ENCODE measurements around the gene STOML2.
"Not testable (repeated sequence)": the region's sequence is repeated elsewhere in the genome, so short reads cannot be mapped to it uniquely, and the experiment has no call there.

The STOML2 gene, protein sequence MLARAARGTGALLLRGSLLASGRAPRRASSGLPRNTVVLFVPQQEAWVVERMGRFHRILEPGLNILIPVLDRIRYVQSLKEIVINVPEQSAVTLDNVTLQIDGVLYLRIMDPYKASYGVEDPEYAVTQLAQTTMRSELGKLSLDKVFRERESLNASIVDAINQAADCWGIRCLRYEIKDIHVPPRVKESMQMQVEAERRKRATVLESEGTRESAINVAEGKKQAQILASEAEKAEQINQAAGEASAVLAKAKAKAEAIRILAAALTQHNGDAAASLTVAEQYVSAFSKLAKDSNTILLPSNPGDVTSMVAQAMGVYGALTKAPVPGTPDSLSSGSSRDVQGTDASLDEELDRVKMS

DNA sequence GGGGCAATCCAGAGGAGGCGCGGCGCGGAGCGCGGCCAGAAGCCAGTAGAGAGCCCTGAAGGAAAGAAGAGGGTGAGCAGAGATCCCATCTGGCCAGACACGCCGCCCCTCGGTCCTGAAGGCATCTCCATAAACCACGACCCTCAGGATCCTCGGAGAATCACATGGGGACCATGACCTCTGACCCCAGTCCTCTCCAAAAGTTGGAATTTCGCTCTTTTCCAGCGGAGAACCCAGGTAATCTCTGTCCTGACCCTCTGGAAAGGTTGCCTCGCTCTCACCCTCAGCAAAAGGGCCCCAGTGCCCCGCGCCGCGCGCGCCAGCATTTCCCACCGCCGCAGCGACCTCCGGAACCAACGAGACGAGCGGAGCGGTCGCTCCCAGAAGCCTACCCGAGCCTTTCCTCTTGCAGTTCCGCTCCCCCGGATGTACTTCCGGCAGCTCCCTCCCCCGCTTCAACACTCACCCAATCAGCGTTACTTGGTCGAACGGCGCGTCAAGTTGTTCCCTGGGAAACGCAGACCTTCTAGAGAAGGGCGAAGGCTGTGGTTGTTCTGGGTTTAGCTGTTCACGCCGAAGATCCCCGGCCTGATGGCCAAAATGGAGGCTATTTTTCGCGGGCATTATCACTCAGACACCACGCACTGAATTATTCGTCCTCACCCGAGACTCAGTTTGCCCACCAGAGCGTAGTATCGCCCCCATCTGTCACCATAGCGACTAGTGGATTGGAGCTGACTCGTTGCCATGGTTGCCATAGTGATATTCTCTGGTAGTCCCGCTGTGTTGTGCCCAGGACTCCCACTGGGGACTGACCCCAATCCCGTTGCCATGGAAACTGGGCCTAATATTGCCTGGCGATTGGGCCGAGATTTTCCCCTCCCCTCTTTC lies at the start of gene STOML2:
Gene STOML2, minus strand, starts transcription at position 363 of the 891 bp plus-strand sequence. Its CDS starts 37 bp downstream, at position 326.
- peak; percentile 99 for FAIRE-seq
- DNase-seq (ENCODE audit: extremely low spot score, insufficient read length, low read depth): peak; percentile 90

DNA sequence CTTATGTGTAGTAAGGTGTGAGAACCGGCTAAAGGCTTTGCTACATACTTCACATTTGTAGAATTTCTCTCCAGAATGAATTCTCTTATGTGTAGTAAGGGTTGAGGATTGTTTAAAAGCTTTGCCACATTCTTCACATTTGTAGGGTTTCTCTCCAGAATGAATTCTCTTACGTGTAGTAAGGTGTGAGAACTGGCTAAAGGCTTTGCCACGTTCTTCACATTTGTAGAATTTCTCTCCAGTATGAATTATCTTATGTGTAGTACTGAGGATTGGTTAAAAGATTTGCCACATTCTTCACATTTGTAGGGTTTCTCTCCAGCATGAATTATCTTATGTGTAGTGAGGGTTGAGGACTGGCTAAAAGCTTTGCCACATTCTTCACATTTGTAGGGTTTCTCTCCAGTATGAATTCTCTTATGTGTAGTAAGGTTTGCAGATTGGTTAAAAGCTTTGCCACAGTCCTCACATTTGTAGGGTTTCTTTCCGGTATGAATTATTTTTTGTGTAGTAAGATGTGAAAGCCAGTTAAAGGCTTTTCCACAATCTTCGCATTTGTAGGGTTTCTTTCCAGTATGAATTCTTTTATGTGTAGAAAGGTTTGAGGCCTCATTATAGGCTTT lies 45.1 kb upstream of the STOML2 start:
- FAIRE-seq; DNase-seq (ENCODE audit: extremely low spot score, insufficient read length, low read depth): not testable (repeated sequence)

DNA sequence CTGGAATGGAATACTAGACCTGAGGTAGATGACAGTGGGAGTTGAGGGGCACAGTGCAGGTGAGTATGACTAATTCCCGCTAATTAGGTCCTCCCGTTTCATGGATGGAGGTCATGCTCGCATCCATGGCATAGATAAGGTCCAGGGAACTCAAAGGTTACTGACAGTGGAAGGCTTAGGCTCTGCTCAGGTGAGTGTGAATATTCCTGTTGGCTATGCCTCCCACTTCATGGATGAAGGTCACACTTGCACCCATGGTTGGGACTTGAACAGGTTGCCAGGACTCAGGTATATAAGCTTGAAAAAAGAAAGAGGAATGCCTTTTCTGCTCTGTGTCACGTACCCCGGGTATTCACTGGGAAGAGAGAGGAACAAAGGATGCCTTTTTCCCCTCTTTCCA lies 39.1 kb upstream of the STOML2 start:
- FAIRE-seq (no peak), DNase-seq (ENCODE audit: extremely low spot score, insufficient read length, low read depth) (no peak)

DNA sequence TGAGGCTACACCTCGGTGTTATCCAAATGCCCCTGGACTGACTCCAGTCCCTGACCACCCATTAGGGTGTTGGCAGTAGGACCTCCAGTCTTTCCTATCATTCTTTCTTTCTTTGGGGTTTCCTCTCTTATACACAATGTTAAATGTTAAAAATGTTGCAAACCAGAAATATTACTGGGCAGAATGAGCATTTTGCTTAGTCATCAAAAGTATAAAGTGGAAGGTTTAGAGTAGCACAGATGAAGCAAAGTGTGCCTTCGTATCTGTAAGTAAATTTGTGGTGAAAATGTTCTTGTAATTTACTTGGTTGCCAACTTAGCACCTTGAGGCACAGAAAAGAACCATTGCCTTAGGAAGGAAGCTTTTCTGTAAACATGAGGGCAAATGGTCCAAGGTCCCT lies 37.2 kb upstream of the STOML2 start:
- FAIRE-seq (no peak), DNase-seq (ENCODE audit: extremely low spot score, insufficient read length, low read depth) (no peak)

DNA sequence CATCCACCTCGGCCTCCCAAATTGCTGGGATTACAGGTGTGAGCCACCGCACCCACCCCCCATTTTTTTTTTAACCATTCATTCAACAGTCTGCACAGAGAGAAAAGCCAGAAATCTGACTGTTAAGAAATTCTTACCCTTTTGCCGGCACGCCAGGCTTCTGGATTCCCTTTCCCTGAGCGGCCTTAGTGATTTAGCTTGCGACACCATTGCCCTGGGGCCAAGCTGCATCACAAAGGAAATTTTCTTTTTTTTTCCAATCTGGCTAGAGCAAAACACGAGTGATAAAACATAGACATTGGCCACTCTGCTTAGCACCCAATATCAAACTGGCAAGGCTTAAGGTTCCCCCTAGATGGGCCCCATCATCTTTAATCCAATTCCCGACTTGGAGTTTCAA lies 33.9 kb upstream of the STOML2 start:
- DNase-seq (ENCODE audit: extremely low spot score, insufficient read length, low read depth) (no peak), FAIRE-seq (no peak)

DNA sequence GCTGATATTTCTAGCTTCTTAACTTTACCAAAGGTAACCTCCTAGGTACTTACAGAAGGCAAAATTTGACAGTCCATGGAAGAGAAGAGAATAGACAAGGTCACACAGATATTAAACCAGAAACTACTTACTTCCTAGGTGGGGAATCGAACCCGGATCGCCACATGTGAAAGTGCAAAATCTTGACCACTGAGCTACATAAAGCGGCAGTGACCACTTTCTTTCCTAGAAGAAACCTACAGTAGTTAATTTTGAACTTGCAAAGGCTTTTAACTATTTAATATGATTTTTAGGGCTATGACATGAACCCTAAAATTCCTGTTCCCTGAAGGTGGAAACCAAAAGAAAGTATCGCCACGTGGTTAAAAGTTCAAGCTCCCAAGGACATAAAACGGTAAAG lies 33.1 kb upstream of the STOML2 start:
- FAIRE-seq (no peak), DNase-seq (ENCODE audit: extremely low spot score, insufficient read length, low read depth) (no peak)

DNA sequence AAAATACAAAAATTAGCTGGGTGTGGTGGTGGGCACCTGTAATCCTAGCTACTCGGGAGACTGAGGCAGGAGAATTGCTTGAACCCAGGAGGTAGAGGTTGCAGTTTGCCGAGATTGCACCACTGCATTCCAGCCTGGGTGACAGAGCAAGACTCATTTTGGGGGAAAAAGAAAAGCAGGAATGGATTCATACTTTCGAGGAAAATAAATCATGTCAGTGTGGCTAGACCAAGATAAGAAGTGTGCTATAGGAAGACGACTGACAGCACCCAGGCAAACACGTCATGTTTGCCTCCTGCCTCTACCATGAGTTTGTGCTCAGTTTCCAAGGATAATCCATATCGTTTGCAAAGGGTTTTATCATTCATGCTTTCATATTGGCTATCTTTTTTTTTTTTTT lies 32.0 kb upstream of the STOML2 start:
- no peak for FAIRE-seq
- no peak for DNase-seq (ENCODE audit: extremely low spot score, insufficient read length, low read depth)

DNA sequence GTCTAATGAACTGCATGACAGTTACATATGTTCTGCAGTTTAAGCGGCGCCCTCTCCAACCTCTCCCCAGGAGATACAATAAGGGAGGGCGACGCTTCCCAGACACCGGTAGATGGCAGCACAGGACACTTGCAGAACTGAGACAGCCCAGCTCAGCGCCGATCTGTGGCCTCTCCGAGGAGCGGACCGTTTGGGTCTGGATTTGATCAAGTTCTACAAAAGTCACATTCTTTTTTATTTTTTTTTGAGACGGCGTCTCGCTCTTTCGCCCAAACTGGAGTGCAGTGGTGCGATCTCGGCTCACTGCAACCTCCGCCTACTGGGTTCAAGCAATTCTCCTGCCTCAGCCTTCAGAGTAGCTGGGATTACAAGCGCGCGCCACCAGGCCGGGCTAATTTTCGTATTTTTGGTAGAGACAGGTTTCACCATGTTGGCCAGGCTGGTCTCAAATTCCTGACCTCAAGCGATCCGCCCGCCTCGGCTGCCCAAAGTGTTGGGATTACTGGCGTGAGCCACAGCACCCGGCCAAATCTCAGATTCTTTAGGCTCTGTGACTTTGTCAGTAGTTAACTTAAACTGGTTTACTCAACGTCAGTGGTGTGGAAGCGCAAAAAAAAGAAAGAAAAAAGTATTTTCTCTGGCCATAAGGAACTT lies 14.1 kb upstream of the STOML2 start:
- DNase-seq (ENCODE audit: extremely low spot score, insufficient read length, low read depth) (peak; percentile 71), FAIRE-seq (peak; percentile 90)

DNA sequence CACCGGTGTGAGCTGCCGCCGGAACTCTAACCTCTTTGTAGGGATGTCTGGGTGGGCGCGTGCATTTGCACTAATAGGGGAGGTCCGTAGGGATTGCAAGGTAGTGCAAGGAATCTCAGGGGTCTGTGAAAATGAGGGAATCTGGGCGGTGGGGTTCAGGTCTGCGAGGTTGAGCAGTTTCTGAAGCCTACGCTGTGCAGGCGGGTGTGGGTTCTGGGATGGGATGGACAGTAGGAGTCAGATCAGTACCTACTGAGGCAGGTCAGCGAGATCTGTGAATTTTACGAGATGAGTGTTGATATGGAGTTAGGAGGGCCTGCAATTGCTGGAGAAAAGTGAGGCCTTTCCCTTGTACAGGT lies 13.6 kb upstream of the STOML2 start:
- DNase-seq (ENCODE audit: extremely low spot score, insufficient read length, low read depth) (no peak), FAIRE-seq (no peak)

DNA sequence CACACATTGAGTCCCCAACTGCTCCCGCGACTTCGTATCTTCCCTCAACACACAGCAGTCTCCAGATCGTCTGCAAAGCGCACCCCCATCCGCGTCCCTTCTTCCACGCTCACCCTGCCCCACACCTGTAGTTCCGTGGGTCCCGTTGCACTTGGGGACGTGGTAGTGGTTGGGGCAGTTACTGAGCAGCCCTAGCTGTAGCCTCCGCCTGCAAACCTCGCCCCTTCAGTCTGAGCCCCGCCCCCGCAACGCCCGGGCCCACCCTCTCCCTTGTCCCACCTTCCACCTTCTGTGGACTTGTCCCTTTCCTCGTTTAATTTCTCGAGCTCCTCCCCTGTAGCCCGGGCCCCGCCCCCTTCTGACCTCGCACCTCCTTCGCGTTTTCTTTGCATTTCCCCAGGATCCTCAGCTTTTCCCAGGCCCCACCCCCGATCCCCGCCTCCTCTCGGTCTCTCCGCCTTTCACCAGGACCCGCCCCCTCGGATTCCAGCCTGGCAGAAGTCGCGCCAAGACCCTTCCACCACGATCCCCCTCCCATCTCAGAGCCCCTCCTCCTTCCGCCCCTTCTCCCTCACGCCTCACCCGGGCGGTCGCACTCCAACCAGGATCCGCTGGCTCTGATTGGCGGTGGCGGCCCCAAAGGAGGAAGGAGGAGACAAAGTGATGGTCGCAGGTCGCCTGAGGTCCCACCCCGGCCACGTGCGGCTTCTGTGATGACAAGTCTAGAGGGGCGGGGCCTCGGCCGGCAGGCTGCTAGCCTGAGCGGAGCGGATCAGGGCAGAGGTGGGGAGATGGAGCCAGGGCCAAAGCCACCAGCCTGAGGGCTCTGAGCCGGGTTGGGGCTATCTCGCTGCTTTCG lies 13.0 kb upstream of the STOML2 start, which contains the start of gene ATOSB:
Gene ATOSB, minus strand, starts transcription at position 183 of the 859 bp plus-strand sequence. CDS start 7,588 bp downstream, outside the sequence.
- FAIRE-seq: peak; percentile 86
- peak; percentile 82 for DNase-seq (ENCODE audit: extremely low spot score, insufficient read length, low read depth)

DNA sequence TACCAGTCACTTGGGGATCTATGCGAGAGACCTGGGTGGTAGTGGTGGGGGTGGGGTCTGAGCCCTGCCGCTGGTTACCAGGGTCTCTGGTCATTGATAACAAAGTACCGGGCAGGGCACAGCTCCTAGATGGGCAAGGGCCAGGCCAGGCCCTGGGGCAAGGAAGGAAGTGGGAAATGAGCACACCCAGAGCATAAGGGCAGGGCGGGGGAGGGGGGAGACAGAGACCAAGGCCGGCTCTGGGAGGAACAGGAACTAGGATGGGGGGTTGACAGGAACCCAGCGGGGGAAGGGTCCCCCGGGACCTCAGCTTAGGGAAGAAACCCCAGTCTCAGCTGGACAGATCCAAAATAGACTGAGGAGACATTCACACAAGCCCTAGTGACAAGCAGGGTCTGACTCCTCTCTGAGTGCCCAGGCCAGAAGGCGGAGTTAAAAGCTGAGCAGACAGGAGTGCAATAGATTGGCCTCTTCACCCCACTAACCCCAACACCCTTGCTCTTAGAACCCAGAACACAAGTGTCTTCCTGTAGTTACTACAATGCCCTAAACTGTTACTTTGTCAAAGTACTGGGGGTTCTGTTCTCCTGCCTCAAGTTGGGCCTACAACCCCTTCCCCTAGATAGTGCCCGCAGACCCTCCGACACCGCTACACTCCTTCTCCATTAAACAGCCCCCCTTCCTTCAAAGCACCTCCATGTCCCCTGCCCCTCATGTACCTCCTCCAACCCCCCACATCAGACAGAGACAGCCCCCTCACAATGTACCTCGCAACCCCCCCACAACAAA lies 12.1 kb upstream of the STOML2 start:
- DNase-seq (ENCODE audit: extremely low spot score, insufficient read length, low read depth) (no peak), FAIRE-seq (peak; percentile 79)

DNA sequence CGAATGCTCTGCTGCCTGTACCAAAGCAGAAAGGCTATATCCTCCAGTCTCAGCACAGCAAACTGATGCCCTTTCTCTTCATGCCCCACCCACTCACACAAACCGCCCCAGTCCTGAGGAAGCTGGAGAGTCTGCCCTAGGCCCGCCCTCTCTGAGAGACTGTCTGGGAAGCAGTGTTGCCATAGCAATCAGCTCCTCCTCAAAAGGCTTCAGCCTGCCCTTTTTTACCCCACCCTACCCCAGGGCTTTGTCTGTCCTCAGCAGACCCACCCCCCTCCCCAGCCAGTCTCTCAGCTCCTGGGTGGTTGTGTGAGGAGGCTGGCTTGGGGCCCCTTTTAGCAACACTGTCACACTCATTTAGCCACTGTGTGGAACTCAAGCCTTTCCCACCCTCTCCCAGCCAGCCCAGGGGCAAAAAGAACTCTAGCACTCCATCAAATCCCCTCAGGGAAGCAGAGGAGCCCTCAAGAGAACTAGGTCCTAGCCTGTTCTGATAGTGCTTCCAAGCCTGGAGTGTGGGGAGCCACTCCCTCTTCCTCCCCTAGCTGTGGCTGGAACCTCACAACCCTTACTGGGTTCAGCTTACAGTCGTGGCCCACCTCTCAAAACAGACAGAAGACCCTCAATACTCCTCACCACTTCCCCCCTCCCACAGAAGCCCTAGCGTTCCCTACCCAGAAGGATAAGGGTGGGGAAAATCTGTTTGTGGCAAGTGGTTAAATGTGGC lies 11.3 kb upstream of the STOML2 start:
- DNase-seq (ENCODE audit: extremely low spot score, insufficient read length, low read depth): no peak
- FAIRE-seq: peak; percentile 83

DNA sequence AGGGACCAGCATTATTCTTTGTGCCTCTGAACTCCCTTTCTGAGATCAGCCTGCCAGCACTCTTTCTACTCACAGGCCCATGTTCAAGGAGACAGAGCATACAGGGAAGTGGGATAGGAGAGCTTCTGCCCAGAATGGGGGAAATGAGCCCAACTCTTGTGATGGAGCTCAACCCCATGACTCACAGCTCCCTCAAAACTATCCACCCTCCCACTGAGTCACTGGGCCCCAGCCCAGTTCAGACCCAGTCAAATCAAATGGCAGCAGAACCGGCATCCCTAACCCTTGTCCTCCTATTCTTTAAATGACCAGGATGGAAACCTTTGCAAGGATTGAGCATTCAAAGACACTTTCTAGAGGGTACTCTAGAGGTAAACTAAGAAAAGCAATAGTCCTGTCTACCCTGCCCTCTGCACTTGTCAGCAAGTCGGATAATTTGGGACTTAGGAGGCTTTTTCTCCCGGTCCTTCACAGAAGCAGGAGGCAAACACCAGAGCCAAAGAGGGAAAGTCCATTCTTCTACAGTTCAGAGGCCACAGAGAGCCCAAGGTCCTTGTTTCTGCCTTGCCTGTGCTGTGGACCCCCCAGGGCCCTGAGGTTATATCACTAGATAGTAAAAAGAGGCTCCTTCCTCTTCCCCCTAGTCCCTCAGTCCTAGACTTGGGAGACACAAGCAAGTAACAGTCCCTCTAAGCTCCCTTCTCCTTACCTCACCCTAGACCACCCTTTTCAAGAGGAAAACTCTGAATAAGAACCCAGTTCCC lies 9.5 kb upstream of the STOML2 start:
- FAIRE-seq: no peak
- no peak for DNase-seq (ENCODE audit: extremely low spot score, insufficient read length, low read depth)

DNA sequence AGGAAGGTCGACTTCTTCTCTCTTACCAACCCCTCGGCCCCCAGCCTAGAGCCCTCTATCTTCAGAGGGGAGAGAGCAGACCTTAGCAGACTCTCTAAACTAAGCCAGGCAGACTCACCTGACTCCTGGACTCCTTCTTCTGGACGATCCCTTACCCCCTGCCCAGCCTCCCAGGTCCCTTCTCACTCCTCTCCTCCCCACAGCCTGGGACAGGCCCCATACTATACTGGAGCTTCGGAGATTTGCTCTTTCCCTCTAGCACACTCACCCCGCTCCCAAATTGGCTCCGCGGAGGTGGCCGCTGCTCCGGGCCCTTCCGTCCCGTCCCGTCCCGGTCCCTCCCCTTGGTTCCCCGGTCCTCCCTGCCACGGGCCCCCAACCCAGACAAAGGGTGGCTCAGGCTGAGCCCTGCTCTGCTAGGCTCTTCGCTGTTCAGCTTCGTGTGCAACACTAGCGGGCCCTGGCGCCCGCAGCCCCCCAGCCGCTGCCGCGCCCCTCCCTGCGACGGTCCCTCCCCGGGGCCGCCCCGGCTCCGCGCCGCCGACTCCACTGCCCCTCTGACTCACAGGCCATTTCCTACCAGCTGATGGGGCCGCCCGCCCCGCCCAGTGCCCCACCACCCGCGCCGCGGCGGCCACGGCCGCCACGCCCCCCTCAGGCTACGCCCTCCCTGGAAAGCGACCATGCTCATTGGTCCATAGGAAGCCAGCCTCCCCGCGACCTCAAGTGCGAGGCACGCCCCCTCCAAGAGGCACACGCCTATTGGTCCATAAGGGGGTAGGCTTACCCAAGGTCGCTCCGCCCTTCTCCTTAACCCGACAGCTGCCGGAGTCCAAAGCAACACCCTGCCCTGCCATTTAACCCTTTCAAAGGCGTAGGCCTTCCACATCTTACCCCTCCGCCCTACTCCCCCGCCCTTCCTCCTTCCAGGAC lies 8.3 kb upstream of the STOML2 start:
- peak; percentile 90 for DNase-seq (ENCODE audit: extremely low spot score, insufficient read length, low read depth)
- peak; percentile 98 for FAIRE-seq

DNA sequence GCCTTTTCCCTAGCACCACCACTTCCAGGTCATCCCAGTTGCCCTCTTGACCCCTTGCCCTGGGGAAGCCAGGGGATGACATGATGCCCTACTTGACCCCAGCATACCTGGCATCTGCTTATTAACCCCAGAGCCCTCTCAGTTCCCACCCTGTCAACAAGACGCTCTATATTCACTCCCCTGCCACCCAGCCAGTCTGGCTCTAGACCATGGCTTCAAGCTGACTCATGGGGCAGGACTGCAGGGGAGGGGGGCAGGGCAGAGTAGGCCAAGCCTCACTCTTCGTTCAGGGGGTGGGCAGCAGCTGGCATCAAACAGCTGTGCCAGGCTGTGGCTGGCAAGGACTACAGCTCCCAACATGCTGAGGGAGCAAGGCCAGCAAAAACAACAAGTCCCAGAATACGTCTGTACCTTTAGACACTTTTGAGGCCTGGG lies 7.4 kb upstream of the STOML2 start:
- FAIRE-seq (no peak), DNase-seq (ENCODE audit: extremely low spot score, insufficient read length, low read depth) (no peak)

DNA sequence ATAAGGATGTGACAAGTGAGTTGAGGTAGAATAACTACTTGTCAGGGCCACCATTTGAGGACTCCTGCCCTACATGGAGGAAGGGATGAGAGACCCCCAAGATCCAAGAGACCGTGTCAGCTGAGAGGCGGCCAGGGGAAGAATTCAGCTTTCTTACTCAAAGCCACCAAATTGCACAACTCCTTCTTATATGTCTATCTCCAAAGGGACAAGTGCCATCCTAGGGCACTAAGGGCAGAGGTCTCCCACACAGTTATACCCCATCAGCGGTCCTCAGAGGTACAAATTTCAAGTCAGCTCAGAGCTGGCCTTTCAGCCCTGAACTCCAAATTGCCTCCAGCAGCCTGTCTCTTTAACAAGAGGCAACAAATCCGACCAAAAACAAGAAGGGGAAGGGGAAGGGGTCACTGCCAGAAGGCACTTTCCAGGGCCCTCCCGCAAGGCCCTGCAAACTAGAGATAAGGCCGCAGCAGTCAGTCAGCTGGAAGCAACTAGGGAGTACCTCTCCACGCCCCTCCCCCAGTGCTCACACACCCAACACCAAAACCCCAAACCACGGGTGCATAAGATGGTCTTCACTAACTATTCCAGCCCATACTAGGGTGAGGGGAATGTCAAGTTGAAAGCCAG lies 6.1 kb upstream of the STOML2 start:
- DNase-seq (ENCODE audit: extremely low spot score, insufficient read length, low read depth) (no peak), FAIRE-seq (no peak)
